C4-2B (cell line): ENCODE measurements around the gene TRPC4AP.

Experiments
- CTCF ChIP-seq: fragments of 450-650 bp; conservative IDR thresholded peaks from 2 replicates; pipeline ENCODE4 v1.5.1; 2017; ENCODE audit warnings: mild to moderate bottlenecking
- ZFX ChIP-seq: fragments of 450-650 bp; IDR thresholded peaks from 2 replicates; pipeline ENCODE4 v1.6.1; 2017

GRCh38 chr20:34970846-34971560 lies 121.6 kb downstream of the TRPC4AP start:
- TF ChIP-seq CTCF (no peak), ZFX (no peak)
